Testis (tissue), 2 donors: ENCODE results near the gene THNSL1.

ENCODE experiments used
- POLR2A ChIP-seq: fragments of 450-650 bp; IDR thresholded peaks from one replicate; pipeline ENCODE4 v1.6.1; 2017; ENCODE audit warnings: antibody characterized with exemption, mild to moderate bottlenecking, moderate library complexity
- TF ChIP-seq, protein P1 (sequence below), 3 experiments: fragments of 450-650 bp in 2 of 3; fragments of 200-600 bp in 1 of 3; sonication (generic) in 1 of 3; IDR thresholded peaks; one replicate each; pipeline ENCODE4 v1.5.1; 2016 to 2019; ENCODE audit warnings: antibody characterized with exemption in 3 of 3, mild to moderate bottlenecking in 2 of 3, moderate library complexity in 1 of 3

DNA sequence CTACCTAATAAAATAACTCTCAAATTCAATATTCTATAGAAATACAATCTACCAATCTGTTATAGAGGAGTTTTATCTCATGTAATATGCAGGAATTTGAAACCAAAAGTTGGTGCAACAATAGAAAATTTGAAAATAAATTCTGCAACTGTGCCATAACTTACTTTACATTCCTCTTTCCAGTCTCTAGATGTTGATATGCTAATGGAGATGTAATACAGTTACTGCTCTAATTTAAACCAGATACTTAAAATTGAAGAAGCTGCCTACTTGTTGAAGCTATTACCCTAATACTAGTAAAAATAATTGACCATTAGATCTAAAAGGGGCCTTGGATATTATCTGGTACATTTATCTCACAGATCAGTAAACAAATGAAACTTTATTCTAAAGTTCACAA is 1.8 kb upstream of the THNSL1 start:
- no peak for TF ChIP-seq POLR2A
- TF ChIP-seq, protein P1, sequence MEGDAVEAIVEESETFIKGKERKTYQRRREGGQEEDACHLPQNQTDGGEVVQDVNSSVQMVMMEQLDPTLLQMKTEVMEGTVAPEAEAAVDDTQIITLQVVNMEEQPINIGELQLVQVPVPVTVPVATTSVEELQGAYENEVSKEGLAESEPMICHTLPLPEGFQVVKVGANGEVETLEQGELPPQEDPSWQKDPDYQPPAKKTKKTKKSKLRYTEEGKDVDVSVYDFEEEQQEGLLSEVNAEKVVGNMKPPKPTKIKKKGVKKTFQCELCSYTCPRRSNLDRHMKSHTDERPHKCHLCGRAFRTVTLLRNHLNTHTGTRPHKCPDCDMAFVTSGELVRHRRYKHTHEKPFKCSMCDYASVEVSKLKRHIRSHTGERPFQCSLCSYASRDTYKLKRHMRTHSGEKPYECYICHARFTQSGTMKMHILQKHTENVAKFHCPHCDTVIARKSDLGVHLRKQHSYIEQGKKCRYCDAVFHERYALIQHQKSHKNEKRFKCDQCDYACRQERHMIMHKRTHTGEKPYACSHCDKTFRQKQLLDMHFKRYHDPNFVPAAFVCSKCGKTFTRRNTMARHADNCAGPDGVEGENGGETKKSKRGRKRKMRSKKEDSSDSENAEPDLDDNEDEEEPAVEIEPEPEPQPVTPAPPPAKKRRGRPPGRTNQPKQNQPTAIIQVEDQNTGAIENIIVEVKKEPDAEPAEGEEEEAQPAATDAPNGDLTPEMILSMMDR (IDR thresholded peaks at IDR 0.05): no peak
